NCI-H2081 treated with DMSO at 0.1 percent for 48 hours (cell line): ENCODE measurements around the gene CREBBP.

Experiments
- DNase-seq: peaks from one replicate; lab custom pipeline; 2025; lab: John Stamatoyannopoulos, UW

CREBBP gene

GRCh38 chr16:3767333-3767986 is 113.1 kb downstream of the CREBBP start:
- no peak for DNase-seq

GRCh38 chr16:3766177-3766576 is 114.3 kb downstream of the CREBBP start:
- DNase-seq, result no peak

GRCh38 chr16:3764409-3764808 is 116.1 kb downstream of the CREBBP start:
- DNase-seq, result no peak

- no peak for DNase-seq
Observed at GRCh38 chr16:3762107-3762750, 118.3 kb downstream of the CREBBP start.

GRCh38 chr16:3761375-3762106 is 119.0 kb downstream of the CREBBP start:
- DNase-seq, result no peak

- no peak for DNase-seq
Observed at GRCh38 chr16:3760518-3760917, 120.0 kb downstream of the CREBBP start.

- no peak for DNase-seq
Observed at GRCh38 chr16:3759736-3760135, 120.8 kb downstream of the CREBBP start.

GRCh38 chr16:3756113-3756512 is 124.4 kb downstream of the CREBBP start:
- DNase-seq, result no peak

GRCh38 chr16:3755249-3755648 is 125.3 kb downstream of the CREBBP start:
- no peak for DNase-seq

- no peak for DNase-seq
Observed at GRCh38 chr16:3754772-3755171, 125.7 kb downstream of the CREBBP start.

- no peak for DNase-seq
Observed at GRCh38 chr16:3754081-3754703, 126.3 kb downstream of the CREBBP start.

- DNase-seq, result no peak
Observed at GRCh38 chr16:3752984-3753383, 127.5 kb downstream of the CREBBP start.

- no peak for DNase-seq
Observed at GRCh38 chr16:3751878-3752277, 128.6 kb downstream of the CREBBP start.

- DNase-seq, result no peak
Observed at GRCh38 chr16:3748307-3748706, 132.2 kb downstream of the CREBBP start.

- no peak for DNase-seq
Observed at GRCh38 chr16:3745751-3746355, 134.7 kb downstream of the CREBBP start.

GRCh38 chr16:3744018-3744417 is 136.5 kb downstream of the CREBBP start:
- DNase-seq, result no peak

GRCh38 chr16:3740934-3741333 is 139.6 kb downstream of the CREBBP start:
- DNase-seq, result no peak

GRCh38 chr16:3740186-3740585 is 140.3 kb downstream of the CREBBP start:
- DNase-seq, result no peak

GRCh38 chr16:3739636-3740035 is 140.9 kb downstream of the CREBBP start:
- DNase-seq, result no peak

GRCh38 chr16:3738541-3738940 is 142.0 kb downstream of the CREBBP start:
- DNase-seq, result no peak

GRCh38 chr16:3738128-3738527 is 142.4 kb downstream of the CREBBP start:
- no peak for DNase-seq

GRCh38 chr16:3737181-3737580 is 143.3 kb downstream of the CREBBP start:
- no peak for DNase-seq
